GM12891 (cell line): ENCODE results near the gene ULK3. TPM values are rescaled to one million over a fixed set of nuclear protein-coding genes. Genes with fewer than 3 reads are reported as not detected.
"Not testable (repeated sequence)": the region's sequence is repeated elsewhere in the genome, so short reads cannot be mapped to it uniquely, and the experiment has no call there.

Source experiments
- DNase-seq: peaks from one replicate; pipeline ENCODE4 v3.0.0; 2011; ENCODE audit warnings: low spot score; ENCODE audit not compliant: insufficient read length
- FAIRE-seq: peaks from 2 replicates; lab custom pipeline; 2011; peaks lifted over from hg19 to GRCh38; lab: Jason Lieb, UNC
- PAX5 ChIP-seq: IDR thresholded peaks from 2 replicates; pipeline ENCODE4 v1.6.1; 2011; ENCODE audit warnings: low read length, moderate library complexity, mild to moderate bottlenecking; ENCODE audit not compliant: insufficient read depth, severe bottlenecking
- POLR2A ChIP-seq: IDR thresholded peaks from 2 replicates; pipeline ENCODE4 v1.6.1; 2011; ENCODE audit warnings: low read depth, low read length, control low read depth
- POLR2AphosphoS5 ChIP-seq: IDR thresholded peaks from 2 replicates; pipeline ENCODE4 v1.6.1; 2011; ENCODE audit warnings: low read depth, low read length, control low read depth
- POU2F2 ChIP-seq: IDR thresholded peaks from 2 replicates; pipeline ENCODE4 v1.6.1; 2011; ENCODE audit warnings: low read depth, mild to moderate bottlenecking, control low read depth, low read length, moderate library complexity
- SPI1 ChIP-seq: IDR thresholded peaks from 2 replicates; pipeline ENCODE4 v1.6.1; 2011; ENCODE audit warnings: low read depth, low read length, control low read depth
- TAF1 ChIP-seq: IDR thresholded peaks from 2 replicates; pipeline ENCODE4 v1.6.1; 2011; ENCODE audit warnings: low read depth, low read length, control low read depth
- polyA plus RNA-seq: library from polyadenylated mRNA; unstranded; fragments of >200 nt; gene quantifications from one replicate; pipeline ENCODE4 v1.2.1, GENCODE V29; 2012; ENCODE audit warnings: low read depth, missing spikeins, inconsistent platforms; ENCODE audit not compliant: missing spikeins

The ULK3 gene
- 16.3 TPM for polyA plus RNA-seq

GRCh38 chr15:74842581-74843444 is at the start of gene ULK3:
Gene ULK3 (minus strand): TSS chr15:74843156. CDS start chr15:74843105, 51 bp downstream.
- TF ChIP-seq PAX5 (peak; percentile 38), SPI1 (no peak), TAF1 (no peak), POLR2AphosphoS5 (0 out of 2 replicates have a peak, but pooled peaks have one; percentile 43), POU2F2 (no peak), POLR2A (peak; percentile 33; the same call in 1 of the 2 replicates)
- peak; percentile 90 for FAIRE-seq
- DNase-seq: peak; percentile 99

- no peak for DNase-seq
- TF ChIP-seq TAF1 (no peak), PAX5 (no peak), POU2F2 (no peak), SPI1 (no peak), POLR2AphosphoS5 (no peak), POLR2A (no peak)
- no peak for FAIRE-seq
Observed at GRCh38 chr15:74892313-74892712, 49.4 kb upstream of the ULK3 start.

GRCh38 chr15:74891469-74891868 is 48.5 kb upstream of the ULK3 start:
- no peak for FAIRE-seq
- no peak for DNase-seq
- TF ChIP-seq TAF1 (no peak), PAX5 (no peak), SPI1 (no peak), POU2F2 (no peak)

DNA sequence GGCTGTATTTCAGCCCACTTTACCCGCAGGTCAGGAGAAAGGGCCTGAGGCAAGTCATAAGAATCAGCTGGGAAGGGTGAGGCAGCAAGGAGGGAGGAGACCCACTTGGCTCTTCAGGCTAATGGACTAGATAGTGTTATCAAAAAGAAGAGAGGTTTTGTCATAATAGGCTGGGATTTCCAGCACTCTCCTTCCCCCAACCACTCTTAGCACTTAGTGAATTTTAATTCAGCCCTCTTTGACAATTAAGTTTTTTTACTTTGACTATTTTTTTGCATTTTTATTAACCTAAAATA is 47.7 kb upstream of the ULK3 start:
- DNase-seq: no peak
- FAIRE-seq: no peak
- TF ChIP-seq PAX5 (no peak), TAF1 (no peak), POLR2A (no peak), POU2F2 (no peak), SPI1 (no peak), POLR2AphosphoS5 (no peak)

DNA sequence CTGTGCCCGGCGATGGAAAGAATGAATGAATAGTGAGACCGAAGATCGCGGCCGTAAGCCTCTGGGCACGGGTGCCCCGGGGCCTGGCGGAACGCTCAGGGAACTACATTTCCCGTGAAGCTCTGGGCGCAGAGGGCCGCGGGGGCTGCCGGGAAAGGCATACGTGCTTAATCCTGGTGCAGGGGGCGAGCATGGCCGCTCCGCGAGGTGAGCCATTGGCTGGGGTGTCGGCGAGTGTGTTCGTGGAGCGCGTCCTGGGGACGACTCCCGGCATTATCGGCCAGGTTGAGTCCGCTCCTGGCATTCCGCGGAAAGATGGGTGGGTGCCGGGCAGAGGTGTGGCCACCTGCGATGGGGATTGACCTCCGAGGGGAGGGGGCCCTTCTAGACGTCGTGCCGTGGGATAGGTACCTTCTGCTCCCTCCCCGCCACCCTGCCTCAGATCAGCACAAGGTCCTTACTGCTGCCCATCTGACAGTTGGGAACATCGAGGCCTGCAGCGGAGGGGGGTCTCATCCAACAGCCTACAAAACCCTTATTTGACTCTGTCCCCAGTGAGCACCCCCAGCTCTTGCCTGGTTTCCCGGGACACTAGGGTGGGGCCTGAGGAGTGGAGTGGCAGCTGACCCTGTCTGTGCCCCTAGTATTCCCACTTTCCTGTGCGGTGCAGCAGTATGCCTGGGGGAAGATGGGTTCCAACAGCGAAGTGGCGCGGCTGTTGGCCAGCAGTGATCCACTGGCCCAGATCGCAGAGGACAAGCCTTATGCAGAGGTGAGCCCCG is 47.1 kb upstream of the ULK3 start, which contains the start of gene MPI:
MPI (plus strand) TSS at position 160 of the 782 bp plus-strand sequence; CDS start at position 192, 32 bp downstream.
- TF ChIP-seq TAF1 (peak; percentile 93), POLR2AphosphoS5 (peak; percentile 89), PAX5 (no peak), POU2F2 (peak; percentile 88; the same call in 1 of the 2 replicates), POLR2A (peak; percentile 96)
- peak; percentile 96 for DNase-seq
- FAIRE-seq: peak; percentile 93

DNA sequence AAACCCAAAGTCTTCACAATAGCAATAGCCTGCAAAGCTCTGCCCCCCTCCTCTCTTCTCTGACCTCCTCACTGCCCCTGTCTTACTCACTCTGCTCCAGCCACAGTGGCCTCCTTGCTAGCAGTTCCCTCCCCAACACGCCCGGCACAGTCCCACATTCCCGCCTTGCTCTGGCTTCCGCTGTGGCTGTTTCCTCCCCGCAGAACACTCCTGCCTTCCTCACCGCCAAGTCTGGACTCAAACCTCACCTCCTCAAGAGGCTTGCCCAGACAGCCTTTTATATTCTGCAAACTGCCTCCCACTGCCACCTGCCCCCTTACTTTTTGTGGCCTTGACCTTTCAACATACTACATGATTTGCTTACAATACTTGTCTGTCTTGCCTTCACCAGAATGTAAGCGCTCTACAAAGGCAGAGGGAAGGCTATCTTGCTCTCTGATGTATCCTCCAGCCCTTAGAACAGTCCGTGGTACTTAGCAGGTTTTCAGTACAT is 46.5 kb upstream of the ULK3 start:
- DNase-seq (no peak), FAIRE-seq (no peak)
- no peak for TF ChIP-seq POLR2AphosphoS5
- TF ChIP-seq POLR2A: no peak
- TF ChIP-seq TAF1: no peak
- no peak for TF ChIP-seq PAX5
- no peak for TF ChIP-seq POU2F2
- no peak for TF ChIP-seq SPI1

GRCh38 chr15:74888716-74889115 is 45.8 kb upstream of the ULK3 start:
- no peak for DNase-seq
- FAIRE-seq: no peak
- TF ChIP-seq POU2F2: no peak
- TF ChIP-seq SPI1: no peak
- no peak for TF ChIP-seq TAF1
- TF ChIP-seq POLR2A: no peak
- TF ChIP-seq POLR2AphosphoS5: no peak

- FAIRE-seq, DNase-seq: not testable (repeated sequence)
Observed at GRCh38 chr15:74887537-74888193, 44.7 kb upstream of the ULK3 start.

DNA sequence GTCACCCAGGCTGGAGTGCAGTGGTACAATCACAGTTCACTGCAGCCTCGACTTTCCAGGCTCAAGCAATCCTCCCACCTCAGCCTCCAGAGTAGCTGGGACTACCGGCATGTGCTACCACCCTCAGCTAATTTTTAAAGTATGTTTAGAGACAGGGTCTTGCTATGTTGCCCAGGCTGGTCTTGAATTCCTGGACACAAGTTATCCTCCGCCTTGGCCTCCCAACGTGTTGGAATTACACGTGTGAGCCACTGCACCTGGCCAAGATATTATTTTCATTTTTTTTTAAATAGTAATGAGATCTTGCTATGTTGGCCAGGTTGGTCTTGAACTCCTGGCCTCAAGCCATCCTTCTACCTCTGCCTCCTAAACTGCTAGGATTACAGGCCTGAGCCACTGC is 42.5 kb upstream of the ULK3 start:
- FAIRE-seq (no peak), DNase-seq (no peak)
- TF ChIP-seq SPI1 (no peak), POLR2A (no peak), POU2F2 (no peak), PAX5 (no peak), POLR2AphosphoS5 (no peak), TAF1 (no peak)
